ENCODE measurements around the gene CGB7.
A peak's percentile ranks its signal among the peaks of the same experiment; 100 is the strongest.

Gene CGB7

DNA sequence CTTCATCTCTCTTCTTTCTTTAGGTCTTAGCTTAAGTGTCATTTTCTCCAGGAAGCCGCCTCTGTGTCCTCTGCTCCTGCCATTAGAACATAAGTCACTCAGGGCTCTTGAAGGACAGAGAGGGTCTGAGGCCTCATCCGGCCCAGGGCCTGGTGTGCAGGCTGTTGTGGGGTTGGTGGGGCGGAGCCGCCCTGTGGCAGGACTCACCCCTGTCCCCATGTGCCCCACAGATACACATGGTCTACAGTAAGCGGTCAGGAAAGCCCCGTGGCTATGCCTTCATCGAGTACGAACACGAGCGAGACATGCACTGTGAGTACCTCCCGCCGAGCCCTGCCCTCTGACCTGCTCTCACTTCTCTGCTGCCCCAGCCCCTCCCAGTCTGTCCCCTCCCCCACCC, 43.6 kb upstream of the CGB7 start:
- H3K27me3 ChIP-seq (replicated peaks), result no peaks in the 10 kb centered on the region
- in situ Hi-C loops (cut with HindIII; ENCODE audit: low pct_ligation_motif_present, low sequenced_read_pairs), result no loop called here
- DNase-seq, result no peak
- peaks cover 79% of the 10 kb centered on the region for H3K36me3 ChIP-seq (replicated peaks)
- no peak overlapping the region for H3K27ac ChIP-seq
- TF ChIP-seq, protein P1, sequence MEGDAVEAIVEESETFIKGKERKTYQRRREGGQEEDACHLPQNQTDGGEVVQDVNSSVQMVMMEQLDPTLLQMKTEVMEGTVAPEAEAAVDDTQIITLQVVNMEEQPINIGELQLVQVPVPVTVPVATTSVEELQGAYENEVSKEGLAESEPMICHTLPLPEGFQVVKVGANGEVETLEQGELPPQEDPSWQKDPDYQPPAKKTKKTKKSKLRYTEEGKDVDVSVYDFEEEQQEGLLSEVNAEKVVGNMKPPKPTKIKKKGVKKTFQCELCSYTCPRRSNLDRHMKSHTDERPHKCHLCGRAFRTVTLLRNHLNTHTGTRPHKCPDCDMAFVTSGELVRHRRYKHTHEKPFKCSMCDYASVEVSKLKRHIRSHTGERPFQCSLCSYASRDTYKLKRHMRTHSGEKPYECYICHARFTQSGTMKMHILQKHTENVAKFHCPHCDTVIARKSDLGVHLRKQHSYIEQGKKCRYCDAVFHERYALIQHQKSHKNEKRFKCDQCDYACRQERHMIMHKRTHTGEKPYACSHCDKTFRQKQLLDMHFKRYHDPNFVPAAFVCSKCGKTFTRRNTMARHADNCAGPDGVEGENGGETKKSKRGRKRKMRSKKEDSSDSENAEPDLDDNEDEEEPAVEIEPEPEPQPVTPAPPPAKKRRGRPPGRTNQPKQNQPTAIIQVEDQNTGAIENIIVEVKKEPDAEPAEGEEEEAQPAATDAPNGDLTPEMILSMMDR (IDR thresholded peaks at IDR 0.05; ENCODE audit: low read depth, low read length, missing control alignments), result no peak
- H3K4me3 ChIP-seq (ENCODE audit: low read depth, low read length), result no peak overlapping the region

- H3K27ac ChIP-seq, result no peak overlapping the region
- H3K27me3 ChIP-seq (replicated peaks), result no peaks in the 10 kb centered on the region
- H3K4me3 ChIP-seq (ENCODE audit: low read depth, low read length), result no peak overlapping the region
- peaks cover 73% of the 10 kb centered on the region for H3K36me3 ChIP-seq (replicated peaks)
- in situ Hi-C loops (cut with HindIII; ENCODE audit: low pct_ligation_motif_present, low sequenced_read_pairs), result no loop called here
- TF ChIP-seq, protein P1 (IDR thresholded peaks at IDR 0.05; ENCODE audit: low read depth, low read length, missing control alignments), result no peak
- no peak for DNase-seq
Measured at GRCh38 chr19:49098795-49099194, 41.2 kb upstream of the CGB7 start.

- DNase-seq, result peak; percentile 60
- in situ Hi-C loops (cut with HindIII; ENCODE audit: low pct_ligation_motif_present, low sequenced_read_pairs), result no loop called here
- no peak overlapping the region for H3K4me3 ChIP-seq (ENCODE audit: low read depth, low read length)
- peaks cover 77% of the 10 kb centered on the region for H3K36me3 ChIP-seq (replicated peaks)
- H3K27me3 ChIP-seq (replicated peaks), result no peaks in the 10 kb centered on the region
- TF ChIP-seq, protein P1 (IDR thresholded peaks at IDR 0.05; ENCODE audit: low read depth, low read length, missing control alignments), result peak; percentile 100
- H3K27ac ChIP-seq, result no peak overlapping the region
Measured at GRCh38 chr19:49097453-49098288, 40.1 kb upstream of the CGB7 start.

- in situ Hi-C loops (cut with HindIII; ENCODE audit: low pct_ligation_motif_present, low sequenced_read_pairs), result no loop called here
- no peak overlapping the region for H3K4me3 ChIP-seq (ENCODE audit: low read depth, low read length)
- TF ChIP-seq, protein P1 (IDR thresholded peaks at IDR 0.05; ENCODE audit: low read depth, low read length, missing control alignments), result no peak
- DNase-seq, result no peak
- no peaks in the 10 kb centered on the region for H3K27me3 ChIP-seq (replicated peaks)
- no peak overlapping the region for H3K27ac ChIP-seq
- H3K36me3 ChIP-seq (replicated peaks), result peaks cover 82% of the 10 kb centered on the region
Measured at GRCh38 chr19:49094505-49095482, 37.2 kb upstream of the CGB7 start.

DNA sequence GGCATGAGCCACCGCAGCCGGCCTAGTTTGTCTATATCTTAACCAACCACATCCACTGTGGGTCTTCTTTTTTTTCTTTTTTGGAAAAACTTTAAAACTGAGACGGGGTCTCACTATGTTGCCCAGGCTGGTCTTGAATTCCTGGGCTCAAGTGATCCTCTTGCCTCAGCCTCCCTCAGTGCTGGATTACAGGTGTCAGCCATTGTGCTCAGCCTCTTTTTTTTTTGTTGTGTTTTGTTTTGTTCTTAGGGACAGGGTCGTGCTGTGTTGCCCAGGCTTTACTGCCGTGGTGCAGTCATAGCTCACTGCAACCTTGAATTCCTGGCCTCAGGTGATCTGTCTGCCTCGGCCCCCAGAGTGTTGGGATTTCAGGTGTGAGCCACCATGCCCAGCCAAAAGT, 35.1 kb upstream of the CGB7 start:
- TF ChIP-seq, protein P1 (IDR thresholded peaks at IDR 0.05; ENCODE audit: low read depth, low read length, missing control alignments), result no peak
- in situ Hi-C loops (cut with HindIII; ENCODE audit: low pct_ligation_motif_present, low sequenced_read_pairs), result no loop called here
- Histone ChIP-seq H3K27ac (no peak overlapping the region), H3K36me3 (replicated peaks) (peaks cover 76% of the 10 kb centered on the region), H3K27me3 (replicated peaks) (no peaks in the 10 kb centered on the region), H3K4me3 (ENCODE audit: low read depth, low read length) (no peak overlapping the region)
- no peak for DNase-seq
